Naive thymus-derived CD8-positive, alpha-beta T cell (primary cell): ENCODE measurements around the gene FAM118A. TPM values are rescaled to one million over a fixed set of nuclear protein-coding genes. Genes with fewer than 3 reads are reported as not detected.
"Not testable (repeated sequence)": the region's sequence is repeated elsewhere in the genome, so short reads cannot be mapped to it uniquely, and the experiment has no call there.

Experiments
- ATAC-seq, 2 donors: fragments of 150-1000 bp; cut with Tn5 transposase in 1 of 2; sonication (Bioruptor Pico), chemical (Tn5 transposase) in 1 of 2; 1 replicate in 1 of 2; 2 replicates in 1 of 2; pipeline ENCODE4 v1.10.0; 2021; ENCODE audit warnings: mild to moderate bottlenecking in 2 of 2, moderate library complexity in 2 of 2
- POLR2A ChIA-PET: fragments of 350-600 bp; sonication (Branson Sonifier 250); formaldehyde crosslinking; loops from one replicate; lab custom pipeline; 2021; ENCODE audit warnings: antibody characterized with exemption; lab: Charles Lee
- DNase-seq, 10 donors: peaks; one replicate each; pipeline versions ENCODE4 v3.0.0 to v3.0.0-alpha.2; 2020 to 2022
- H3K27ac Mint-ChIP-seq, 10 donors: one replicate each; pipeline ENCODE4 v1.8.0; 2020 to 2022; ENCODE audit warnings: mild to moderate bottlenecking in 10 of 10, mixed read lengths in 10 of 10, moderate library complexity in 4 of 10, inconsistent platforms in 1 of 10
- H3K27me3 Mint-ChIP-seq, 5 donors: one replicate each; pipeline ENCODE4 v1.8.0; 2021 to 2022; ENCODE audit warnings: mixed read lengths in 5 of 5
- H3K36me3 Mint-ChIP-seq, 3 donors: one replicate each; pipeline ENCODE4 v1.8.0; 2020 to 2022; ENCODE audit warnings: mixed read lengths in 3 of 3, mild to moderate bottlenecking in 2 of 3, inconsistent platforms in 1 of 3
- H3K4me1 Mint-ChIP-seq, 4 donors: one replicate each; pipeline ENCODE4 v1.8.0; 2021 to 2022; ENCODE audit warnings: mixed read lengths in 4 of 4
- H3K4me3 Mint-ChIP-seq, 10 donors: one replicate each; pipeline ENCODE4 v1.8.0; 2020 to 2022; ENCODE audit warnings: mild to moderate bottlenecking in 10 of 10, mixed read lengths in 10 of 10, moderate library complexity in 6 of 10, inconsistent platforms in 1 of 10
- H3K9me3 Mint-ChIP-seq, 9 donors: one replicate each; pipeline ENCODE4 v1.8.0; 2020 to 2022; ENCODE audit warnings: mixed read lengths in 9 of 9, mild to moderate bottlenecking in 3 of 9, inconsistent platforms in 1 of 9, moderate library complexity in 1 of 9
- polyA plus RNA-seq, 3 donors: library from polyadenylated mRNA; unstranded; fragments of 300-500 nt; fragmentation: Illumina TruSeq; gene quantifications; one replicate each; pipeline ENCODE4 v1.2.3, GENCODE V29; 2021
- total RNA-seq, 8 experiments: library from RNA in 2 of 8; stranded (reverse) in 2 of 8; gene quantifications; one replicate each; pipeline ENCODE4 v1.2.3 and lab custom pipeline; 2021 to 2026

The FAM118A gene
- total and polyA plus RNA-seq, 5 experiments from 2014 or later, result 33.2 to 88.5 (median 67.8) TPM

GRCh38 chr22:45359627-45360026, 49.9 kb downstream of the FAM118A start:
- DNase-seq (no peak), ATAC-seq (no peak)
- Mint-ChIP-seq H3K9me3 (no peaks in the 10 kb centered on the region), H3K27ac (peak overlapping the region in 1 of 10 donors; percentile 38), H3K27me3 (peaks cover 0 to 3% (median under 1%) of the 10 kb centered on the region in 5 donors), H3K36me3 (no peaks in the 10 kb centered on the region), H3K4me1 (peaks cover 0 to 2% (median under 1%) of the 10 kb centered on the region in 4 donors), H3K4me3 (no peak overlapping the region)
- POLR2A ChIA-PET, result no interaction called here

- H3K4me3 Mint-ChIP-seq, result no peak overlapping the region
- POLR2A ChIA-PET, result no interaction called here
- ATAC-seq (no peak), DNase-seq (no peak)
- H3K27ac Mint-ChIP-seq, result no peak overlapping the region
- H3K27me3 Mint-ChIP-seq, result peaks cover 0 to 9% (median 2%) of the 10 kb centered on the region in 5 donors
- H3K9me3 Mint-ChIP-seq, result peaks cover 0 to 12% (median 7%) of the 10 kb centered on the region in 9 donors
- no peaks in the 10 kb centered on the region for H3K4me1 Mint-ChIP-seq
- peaks cover 0 to 6% (median 6%) of the 10 kb centered on the region in 3 donors for H3K36me3 Mint-ChIP-seq
These were observed 57.0 kb downstream of the FAM118A start for GRCh38 chr22:45366713-45367112.

- H3K4me1 Mint-ChIP-seq, POLR2A ChIA-PET, DNase-seq, ATAC-seq, H3K36me3 Mint-ChIP-seq, H3K27me3 Mint-ChIP-seq, H3K4me3 Mint-ChIP-seq, H3K9me3 Mint-ChIP-seq, H3K27ac Mint-ChIP-seq: not testable (repeated sequence)
These were observed 63.9 kb downstream of the FAM118A start for GRCh38 chr22:45373592-45373991.

- Mint-ChIP-seq H3K27ac (no peak overlapping the region), H3K4me1 (peaks cover 0 to 4% (median 0%) of the 10 kb centered on the region in 4 donors), H3K4me3 (no peak overlapping the region), H3K27me3 (peaks cover 0 to 2% (median 0%) of the 10 kb centered on the region in 5 donors), H3K9me3 (no peaks in the 10 kb centered on the region), H3K36me3 (no peaks in the 10 kb centered on the region)
- POLR2A ChIA-PET, result interaction anchor here (0.6 kb wide), 1 partner anchor 32 kb away, joined by 4 read pairs; no protein-coding TSS in a partner anchor
- ATAC-seq, result no peak
- no peak for DNase-seq
These were observed 66.3 kb downstream of the FAM118A start for GRCh38 chr22:45376009-45376408.

- ATAC-seq, result no peak
- peaks cover 0 to 4% (median 0%) of the 10 kb centered on the region in 4 donors for H3K4me1 Mint-ChIP-seq
- DNase-seq, result no peak
- H3K4me3 Mint-ChIP-seq, result no peak overlapping the region
- peaks cover 0 to 2% (median 0%) of the 10 kb centered on the region in 5 donors for H3K27me3 Mint-ChIP-seq
- H3K36me3 Mint-ChIP-seq, result no peaks in the 10 kb centered on the region
- H3K27ac Mint-ChIP-seq, result no peak overlapping the region
- POLR2A ChIA-PET, result no interaction called here
- no peaks in the 10 kb centered on the region for H3K9me3 Mint-ChIP-seq
These were observed 67.0 kb downstream of the FAM118A start for GRCh38 chr22:45376703-45377102.

- Mint-ChIP-seq H3K27ac (peak overlapping the region in 1 of 10 donors; percentile 29), H3K4me1 (peaks cover 0 to 2% (median 0%) of the 10 kb centered on the region in 4 donors), H3K36me3 (no peaks in the 10 kb centered on the region), H3K4me3 (no peak overlapping the region), H3K9me3 (no peaks in the 10 kb centered on the region), H3K27me3 (peaks cover 0 to 2% (median 0%) of the 10 kb centered on the region in 5 donors)
- DNase-seq, result no peak
- POLR2A ChIA-PET, result no interaction called here
- no peak for ATAC-seq
These were observed 71.6 kb downstream of the FAM118A start for GRCh38 chr22:45381348-45381747.

- Mint-ChIP-seq H3K9me3 (no peaks in the 10 kb centered on the region), H3K27me3 (peaks cover 0 to 5% (median 3%) of the 10 kb centered on the region in 5 donors), H3K4me3 (no peak overlapping the region), H3K27ac (no peak overlapping the region), H3K36me3 (no peaks in the 10 kb centered on the region), H3K4me1 (no peaks in the 10 kb centered on the region)
- ATAC-seq (no peak), DNase-seq (no peak)
- POLR2A ChIA-PET, result interaction anchor here (1.0 kb wide), 1 partner anchor 79 kb away, joined by 7 read pairs; no protein-coding TSS in a partner anchor
These were observed 79.8 kb downstream of the FAM118A start for GRCh38 chr22:45389546-45389945.

Other genes with a start within 250 kb of the FAM118A start
- 100 to 1,000 TPM; 103 to 111 TPM for gene NUP50, start 146.0 kb upstream of the FAM118A start, total RNA-seq
- 10 to 100 TPM; 45.2 to 73.1 (median 46.9) TPM for gene NUP50, start 146.0 kb upstream of the FAM118A start, polyA plus RNA-seq
- gene KIAA0930, start 69.0 kb upstream of the FAM118A start, total RNA-seq, result 10 to 100 TPM; 28.5 to 29.1 TPM
- 1 to 10 TPM in 2 of 3 donors, under 1 TPM in 1; 0.87 to 2.9 (median 2.6) TPM for gene KIAA0930, start 69.0 kb upstream of the FAM118A start, polyA plus RNA-seq
- not detected for gene UPK3A, start 25.0 kb upstream of the FAM118A start, total RNA-seq
- gene UPK3A, start 25.0 kb upstream of the FAM118A start, polyA plus RNA-seq, result not detected
- under 1 TPM in 1 of 2 experiments, not detected in 1; 0.16 TPM for gene SMC1B, start 103.7 kb downstream of the FAM118A start, total RNA-seq
- not detected for gene SMC1B, start 103.7 kb downstream of the FAM118A start, polyA plus RNA-seq
- gene RIBC2, start 103.8 kb downstream of the FAM118A start, total RNA-seq, result not detected
- gene RIBC2, start 103.8 kb downstream of the FAM118A start, polyA plus RNA-seq, result not detected
- gene FBLN1, start 192.9 kb downstream of the FAM118A start, total RNA-seq, result not detected
- gene FBLN1, start 192.9 kb downstream of the FAM118A start, polyA plus RNA-seq, result not detected